Lung (tissue), 12 donors: ENCODE measurements around the gene RNF157. TPM values are rescaled to one million over a fixed set of nuclear protein-coding genes. Genes with fewer than 3 reads are reported as not detected.
A peak's percentile ranks its signal among the peaks of the same experiment; 100 is the strongest.

Source experiments
- ATAC-seq: fragments of 200-7000 bp; cut with Tn5 transposase; one replicate; pipeline ENCODE4 v1.9.1; 2020; ENCODE audit warnings: moderate number of reproducible peaks; ENCODE audit not compliant: insufficient read depth, low FRiP score
- DNase-seq, 3 donors: peaks; one replicate each; pipeline ENCODE4 v3.0.0-alpha.2; 2013 to 2017
- H3K27ac ChIP-seq, 2 donors: one replicate each; pipeline ENCODE4 v1.5.1; 2013; ENCODE audit warnings: mild to moderate bottlenecking in 2 of 2, moderate library complexity in 2 of 2, control low read depth in 1 of 2, inconsistent platforms in 1 of 2, low read depth in 1 of 2, low read length in 1 of 2
- H3K27me3 ChIP-seq, 3 donors: one replicate each; pipeline ENCODE4 v1.5.1; 2013; ENCODE audit warnings: low read length in 2 of 3; ENCODE audit not compliant: control insufficient read depth in 3 of 3, insufficient read depth in 3 of 3
- H3K36me3 ChIP-seq, 4 donors: one replicate each; pipeline ENCODE4 v1.5.1; 2013; ENCODE audit warnings: low read length in 4 of 4, mild to moderate bottlenecking in 1 of 4, moderate library complexity in 1 of 4; ENCODE audit not compliant: control insufficient read depth in 4 of 4, insufficient read depth in 4 of 4
- H3K4me1 ChIP-seq, 5 donors: one replicate each; pipeline ENCODE4 v1.5.1; 2013; ENCODE audit warnings: low read length in 5 of 5, mild to moderate bottlenecking in 2 of 5, moderate library complexity in 1 of 5; ENCODE audit not compliant: control insufficient read depth in 5 of 5, insufficient read depth in 5 of 5
- H3K4me3 ChIP-seq: one replicate; pipeline ENCODE4 v1.5.1; 2013; ENCODE audit warnings: mild to moderate bottlenecking, control low read depth, moderate library complexity
- H3K9ac ChIP-seq, 2 donors: one replicate each; pipeline ENCODE4 v1.5.1; 2013; ENCODE audit warnings: low read length in 2 of 2, control low read depth in 1 of 2; ENCODE audit not compliant: insufficient read depth in 1 of 2
- H3K9me3 ChIP-seq, 4 donors: one replicate each; pipeline ENCODE4 v1.5.1; 2013; ENCODE audit warnings: low read length in 3 of 4, mild to moderate bottlenecking in 1 of 4, moderate library complexity in 1 of 4; ENCODE audit not compliant: control insufficient read depth in 4 of 4, insufficient read depth in 3 of 4
- WGBS, 2 donors: extraction: QIAGEN DNeasy Blood & Tissue Kit; methylation state at CpG; one replicate each; pipeline ENCODE4 v1.1.7; 2013; 5-methylcytosine and 5-hydroxymethylcytosine counted together
- polyA plus RNA-seq, 2 donors: library from polyadenylated mRNA; stranded (reverse); fragments of 200-250 nt; gene quantifications; one replicate each; pipeline ENCODE4 v1.2.1, GENCODE V29; 2013
- total RNA-seq, 2 donors: library from RNA; depleted of rRNA in 1 of 2; stranded (reverse); fragments of >200 nt in 1 of 2; gene quantifications; one replicate each; pipeline ENCODE4 v1.2.1, GENCODE V29; 2014 to 2021
- TF ChIP-seq, protein P1 (sequence below): IDR thresholded peaks from 2 replicates; pipeline ENCODE4 v1.5.1; 2012; ENCODE audit warnings: mild to moderate bottlenecking; ENCODE audit errors: control extremely low read depth, extremely low read depth
- donor health status: control.
- donor health status: control.
- donor health status: Bipolar disorder and iron deficiency.
- donor health status: healthy.
- donor health status: DM: yes; HTN: yes; CAD: no.

The RNF157 gene
- total and polyA plus RNA-seq, 4 donors, result 0.88 to 2.5 (median 1.8) TPM

DNA sequence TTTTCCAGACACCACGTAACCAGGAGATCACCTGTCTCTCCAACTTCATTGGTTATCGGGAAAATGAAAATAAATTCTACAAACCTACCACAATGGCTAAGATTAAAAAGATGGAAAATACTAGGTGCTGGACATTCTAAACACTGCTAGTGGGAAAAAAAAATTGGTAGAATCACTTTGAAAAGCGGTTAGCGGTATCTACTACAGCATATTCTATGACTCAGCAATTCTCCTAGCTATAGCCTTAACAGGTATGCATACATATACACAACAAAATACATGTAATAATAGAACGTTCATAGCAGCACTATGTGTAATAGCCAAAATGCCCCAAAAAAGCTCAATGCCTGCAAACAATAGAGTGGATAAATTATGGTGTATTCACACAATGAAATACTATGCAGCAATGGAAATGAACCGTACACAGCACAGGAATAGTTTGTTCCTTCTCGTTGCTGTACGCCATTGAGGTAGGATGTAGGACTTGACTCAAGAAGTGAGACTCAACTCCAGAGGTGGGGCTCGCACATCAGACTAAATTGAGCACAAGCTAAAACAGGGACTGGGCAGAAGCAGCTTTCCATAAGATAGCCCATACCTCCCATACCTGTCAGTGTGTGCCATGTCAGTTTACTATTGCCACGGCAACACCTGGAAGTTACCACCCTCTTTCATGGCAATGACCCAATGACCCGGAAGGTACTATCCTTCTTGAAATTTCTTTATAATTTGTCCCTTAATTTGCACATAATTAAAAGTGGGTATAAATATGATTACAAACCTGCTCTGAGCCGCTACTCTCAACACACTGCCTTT, 44.8 kb downstream of the RNF157 start:
- ATAC-seq (no peak), DNase-seq (no peak)
- peaks cover 0 to 1% (median 0%) of the 10 kb centered on the region in 3 donors for H3K27me3 ChIP-seq
- H3K4me1 ChIP-seq, result peaks cover 0 to 15% (median 8%) of the 10 kb centered on the region in 5 donors
- H3K36me3 ChIP-seq, result no peaks in the 10 kb centered on the region
- H3K27ac ChIP-seq, result no peak overlapping the region
- TF ChIP-seq, protein P1, sequence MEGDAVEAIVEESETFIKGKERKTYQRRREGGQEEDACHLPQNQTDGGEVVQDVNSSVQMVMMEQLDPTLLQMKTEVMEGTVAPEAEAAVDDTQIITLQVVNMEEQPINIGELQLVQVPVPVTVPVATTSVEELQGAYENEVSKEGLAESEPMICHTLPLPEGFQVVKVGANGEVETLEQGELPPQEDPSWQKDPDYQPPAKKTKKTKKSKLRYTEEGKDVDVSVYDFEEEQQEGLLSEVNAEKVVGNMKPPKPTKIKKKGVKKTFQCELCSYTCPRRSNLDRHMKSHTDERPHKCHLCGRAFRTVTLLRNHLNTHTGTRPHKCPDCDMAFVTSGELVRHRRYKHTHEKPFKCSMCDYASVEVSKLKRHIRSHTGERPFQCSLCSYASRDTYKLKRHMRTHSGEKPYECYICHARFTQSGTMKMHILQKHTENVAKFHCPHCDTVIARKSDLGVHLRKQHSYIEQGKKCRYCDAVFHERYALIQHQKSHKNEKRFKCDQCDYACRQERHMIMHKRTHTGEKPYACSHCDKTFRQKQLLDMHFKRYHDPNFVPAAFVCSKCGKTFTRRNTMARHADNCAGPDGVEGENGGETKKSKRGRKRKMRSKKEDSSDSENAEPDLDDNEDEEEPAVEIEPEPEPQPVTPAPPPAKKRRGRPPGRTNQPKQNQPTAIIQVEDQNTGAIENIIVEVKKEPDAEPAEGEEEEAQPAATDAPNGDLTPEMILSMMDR, result no peak
- H3K4me3 ChIP-seq, result no peak overlapping the region
- H3K9me3 ChIP-seq, result no peaks in the 10 kb centered on the region
- no peak overlapping the region for H3K9ac ChIP-seq
- WGBS, 2 donors, result 96 to 97% methylated on average over 12 of the region's 12 CpGs

DNA sequence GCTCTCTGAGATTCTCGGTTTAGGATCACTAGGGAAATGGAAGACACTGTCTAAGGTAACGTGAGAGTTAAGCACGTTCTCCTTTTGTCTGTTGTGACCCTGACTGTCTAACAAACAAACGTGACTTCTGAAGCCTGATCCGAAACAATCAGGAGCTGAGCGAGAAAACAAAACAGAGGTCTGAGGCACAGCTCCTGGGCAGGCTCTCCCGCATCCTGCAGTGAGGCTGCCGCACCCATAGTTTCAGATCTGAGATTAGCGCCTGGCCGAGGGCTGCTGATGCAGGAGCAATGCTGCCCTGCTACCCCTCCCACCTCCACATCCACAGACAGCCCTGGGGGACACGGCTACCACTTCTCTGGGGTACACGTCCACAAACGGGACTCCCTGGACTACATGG, 46.7 kb downstream of the RNF157 start:
- 81 to 90% methylated on average over 13 of the region's 13 CpGs for WGBS, 2 donors
- DNase-seq, result no peak
- Histone ChIP-seq H3K4me1 (peaks cover 2 to 27% (median 11%) of the 10 kb centered on the region in 5 donors), H3K27me3 (no peaks in the 10 kb centered on the region), H3K27ac (no peak overlapping the region), H3K36me3 (no peaks in the 10 kb centered on the region), H3K9me3 (no peaks in the 10 kb centered on the region), H3K4me3 (no peak overlapping the region), H3K9ac (no peak overlapping the region)
- TF ChIP-seq, protein P1, result no peak
- no peak for ATAC-seq

DNA sequence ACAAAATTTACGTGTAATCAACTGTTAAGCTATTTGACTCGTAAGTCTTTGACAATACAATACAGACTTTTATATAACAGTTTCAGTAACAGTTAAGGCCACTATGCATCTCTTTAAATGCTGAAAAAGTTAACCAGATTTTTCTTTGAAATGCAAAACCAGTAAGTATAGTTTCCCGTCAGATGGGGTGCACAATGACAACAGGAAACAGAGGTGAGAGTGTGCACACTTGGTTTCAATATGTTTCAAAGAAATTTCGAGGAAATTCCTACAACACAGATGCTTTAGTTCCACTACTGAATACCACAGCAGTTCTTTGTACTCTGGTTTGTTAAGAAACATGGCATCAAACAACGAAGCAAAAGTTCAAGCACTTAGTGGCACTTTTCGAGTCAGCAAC, 48.4 kb downstream of the RNF157 start:
- H3K4me1 ChIP-seq, result peaks cover 0 to 38% (median 9%) of the 10 kb centered on the region in 5 donors
- no peaks in the 10 kb centered on the region for H3K27me3 ChIP-seq
- peak overlapping the region in 1 of 2 donors; percentile 44 for H3K9ac ChIP-seq
- ATAC-seq (no peak), DNase-seq (peak in 2 of 3 donors; percentile 72 to 75)
- WGBS, 2 donors, result 25 to 38% methylated on average over 6 of the region's 6 CpGs
- H3K27ac ChIP-seq, result no peak overlapping the region
- no peaks in the 10 kb centered on the region for H3K9me3 ChIP-seq
- TF ChIP-seq, protein P1, result no peak
- H3K4me3 ChIP-seq, result no peak overlapping the region
- H3K36me3 ChIP-seq, result no peaks in the 10 kb centered on the region
